DND-41 (cell line): Measurements from ENCODE around the gene MAML3.

Source experiments
- ATAC-seq: fragments of 200-7000 bp; cut with Tn5 transposase; 3 replicates; pipeline ENCODE4 v1.9.1; 2021; ENCODE audit warnings: low read depth; ENCODE audit not compliant: insufficient read depth
- DNase-seq: peaks from one replicate; pipeline ENCODE4 v3.0.0-alpha.2; 2020
- H2AFZ ChIP-seq: 2 replicates; pipeline ENCODE4 v1.6.0; 2012; ENCODE audit warnings: low read depth, low read length
- H3K27ac ChIP-seq: 2 replicates; pipeline ENCODE4 v1.5.1; 2012; ENCODE audit warnings: low read length, inconsistent platforms
- H3K27me3 ChIP-seq: fragments of 200-600 bp; sonication (generic); 2 replicates; pipeline ENCODE4 v1.6.0; 2012; ENCODE audit warnings: low read length, mild to moderate bottlenecking, inconsistent platforms; ENCODE audit not compliant: insufficient read depth, poor library complexity
- H3K36me3 ChIP-seq: 2 replicates; pipeline ENCODE4 v1.5.1; 2012; ENCODE audit warnings: low read length, inconsistent platforms; ENCODE audit not compliant: insufficient read depth
- H3K4me1 ChIP-seq: 2 replicates; pipeline ENCODE4 v1.5.1; 2012; ENCODE audit warnings: mild to moderate bottlenecking, low read length; ENCODE audit not compliant: insufficient read depth
- H3K4me2 ChIP-seq: 2 replicates; pipeline ENCODE4 v1.6.0; 2012; ENCODE audit warnings: mild to moderate bottlenecking, moderate library complexity, low read length, inconsistent platforms; ENCODE audit not compliant: insufficient read depth
- H3K4me3 ChIP-seq, 2 experiments: fragments of 200-600 bp in 1 of 2; shearing (Covaris generic) in 1 of 2; 2 replicates each; pipeline ENCODE4 v1.5.1; 2012 to 2016; ENCODE audit warnings: inconsistent platforms in 2 of 2, low read length in 2 of 2, mild to moderate bottlenecking in 2 of 2, low read depth in 1 of 2, moderate library complexity in 1 of 2
- H3K79me2 ChIP-seq: 2 replicates; pipeline ENCODE4 v1.6.0; 2012; ENCODE audit warnings: low read length, inconsistent platforms; ENCODE audit not compliant: insufficient read depth
- H3K9ac ChIP-seq: 2 replicates; pipeline ENCODE4 v1.6.0; 2012; ENCODE audit warnings: low read depth, mild to moderate bottlenecking, inconsistent platforms, low read length, moderate library complexity
- H3K9me3 ChIP-seq: 2 replicates; pipeline ENCODE4 v1.5.1; 2012; ENCODE audit warnings: low read length, moderate library complexity, mild to moderate bottlenecking, inconsistent platforms; ENCODE audit not compliant: insufficient read depth, severe bottlenecking
- H4K20me1 ChIP-seq: 2 replicates; pipeline ENCODE4 v1.6.0; 2012; ENCODE audit warnings: low read length; ENCODE audit not compliant: insufficient read depth
- EZH2 ChIP-seq: IDR thresholded peaks from 3 replicates; pipeline ENCODE4 v1.6.1; 2012; ENCODE audit warnings: borderline replicate concordance, low read depth, mild to moderate bottlenecking, moderate library complexity, low read length, inconsistent platforms; ENCODE audit not compliant: severe bottlenecking
- TF ChIP-seq, protein P1 (sequence below): IDR thresholded peaks from 2 replicates; pipeline ENCODE4 v1.5.1; 2012; ENCODE audit warnings: borderline replicate concordance, low read length, moderate library complexity, mild to moderate bottlenecking; ENCODE audit not compliant: poor library complexity, severe bottlenecking; ENCODE audit errors: extremely low read depth

The MAML3 gene

GRCh38 chr4:139898293-139898692, 255.7 kb downstream of the MAML3 start:
- no peak overlapping the region for H3K9ac ChIP-seq
- H3K4me3 ChIP-seq: no peak overlapping the region
- no peak overlapping the region for H3K4me2 ChIP-seq
- H3K27ac ChIP-seq: no peak overlapping the region
- H3K9me3 ChIP-seq: no peaks in the 10 kb centered on the region
- DNase-seq (no peak), ATAC-seq (no peak)
- no peaks in the 10 kb centered on the region for H3K36me3 ChIP-seq
- H3K79me2 ChIP-seq: no peaks in the 10 kb centered on the region
- H2AFZ ChIP-seq: no peak overlapping the region
- H4K20me1 ChIP-seq: no peaks in the 10 kb centered on the region
- no peaks in the 10 kb centered on the region for H3K27me3 ChIP-seq
- TF ChIP-seq, protein P1, sequence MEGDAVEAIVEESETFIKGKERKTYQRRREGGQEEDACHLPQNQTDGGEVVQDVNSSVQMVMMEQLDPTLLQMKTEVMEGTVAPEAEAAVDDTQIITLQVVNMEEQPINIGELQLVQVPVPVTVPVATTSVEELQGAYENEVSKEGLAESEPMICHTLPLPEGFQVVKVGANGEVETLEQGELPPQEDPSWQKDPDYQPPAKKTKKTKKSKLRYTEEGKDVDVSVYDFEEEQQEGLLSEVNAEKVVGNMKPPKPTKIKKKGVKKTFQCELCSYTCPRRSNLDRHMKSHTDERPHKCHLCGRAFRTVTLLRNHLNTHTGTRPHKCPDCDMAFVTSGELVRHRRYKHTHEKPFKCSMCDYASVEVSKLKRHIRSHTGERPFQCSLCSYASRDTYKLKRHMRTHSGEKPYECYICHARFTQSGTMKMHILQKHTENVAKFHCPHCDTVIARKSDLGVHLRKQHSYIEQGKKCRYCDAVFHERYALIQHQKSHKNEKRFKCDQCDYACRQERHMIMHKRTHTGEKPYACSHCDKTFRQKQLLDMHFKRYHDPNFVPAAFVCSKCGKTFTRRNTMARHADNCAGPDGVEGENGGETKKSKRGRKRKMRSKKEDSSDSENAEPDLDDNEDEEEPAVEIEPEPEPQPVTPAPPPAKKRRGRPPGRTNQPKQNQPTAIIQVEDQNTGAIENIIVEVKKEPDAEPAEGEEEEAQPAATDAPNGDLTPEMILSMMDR: no peak
- no peak for TF ChIP-seq EZH2
- H3K4me1 ChIP-seq: peaks cover 29% of the 10 kb centered on the region

DNA sequence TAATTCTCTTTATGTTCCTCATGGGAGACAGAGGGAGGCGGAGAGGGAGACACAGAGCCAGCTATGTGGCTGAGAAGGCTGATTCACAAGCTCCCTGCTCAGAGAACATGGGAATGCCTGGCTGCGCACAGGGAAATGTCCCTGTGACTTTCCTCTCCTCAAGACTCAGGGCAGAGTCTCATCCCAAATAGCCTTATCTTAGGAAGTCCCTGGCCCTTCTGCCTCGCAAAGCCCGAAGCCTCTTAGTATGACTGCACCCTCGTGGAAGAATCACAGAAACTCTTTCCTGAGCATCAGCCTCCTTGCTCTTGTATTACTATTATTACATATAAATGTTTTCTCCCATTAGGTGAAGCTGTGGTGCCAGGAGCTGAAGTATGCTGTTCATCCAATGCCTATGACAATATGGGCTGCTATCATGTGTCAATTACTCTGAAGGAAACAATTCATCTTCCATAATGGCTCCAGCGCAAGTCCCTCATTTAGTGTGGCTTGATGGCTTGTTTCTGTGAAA, 257.8 kb downstream of the MAML3 start:
- no peak overlapping the region for H3K4me2 ChIP-seq
- H3K36me3 ChIP-seq: no peaks in the 10 kb centered on the region
- no peak overlapping the region for H2AFZ ChIP-seq
- no peak overlapping the region for H3K9ac ChIP-seq
- ATAC-seq: no peak
- no peak for DNase-seq
- TF ChIP-seq, protein P1: no peak
- TF ChIP-seq EZH2: no peak
- no peaks in the 10 kb centered on the region for H4K20me1 ChIP-seq
- no peaks in the 10 kb centered on the region for H3K9me3 ChIP-seq
- H3K27ac ChIP-seq: no peak overlapping the region
- no peaks in the 10 kb centered on the region for H3K79me2 ChIP-seq
- no peak overlapping the region for H3K4me3 ChIP-seq
- H3K4me1 ChIP-seq: peaks cover 7% of the 10 kb centered on the region
- H3K27me3 ChIP-seq: no peaks in the 10 kb centered on the region

DNA sequence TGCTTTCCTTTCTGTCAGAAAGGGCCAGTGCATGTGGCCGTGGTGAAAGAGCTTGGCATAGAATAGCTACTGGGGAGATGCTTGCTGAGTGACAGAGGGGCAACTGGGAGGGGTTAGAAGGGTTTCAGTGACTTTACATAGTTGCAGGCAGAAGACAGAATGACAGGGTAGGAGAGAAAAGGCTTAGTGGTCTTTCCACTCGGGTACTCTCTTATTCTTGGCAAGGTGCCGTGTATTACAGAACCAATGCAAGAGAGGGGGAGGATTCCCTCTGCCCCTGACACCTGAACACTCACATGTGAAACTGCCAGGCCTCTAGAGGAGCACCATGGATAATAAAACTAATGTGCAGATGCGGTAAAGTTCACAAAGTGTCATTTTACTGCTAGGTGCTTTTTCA, 260.2 kb downstream of the MAML3 start:
- TF ChIP-seq EZH2: no peak
- TF ChIP-seq, protein P1: no peak
- Histone ChIP-seq H4K20me1 (no peaks in the 10 kb centered on the region), H3K36me3 (no peaks in the 10 kb centered on the region), H2AFZ (no peak overlapping the region), H3K9ac (no peak overlapping the region), H3K9me3 (no peaks in the 10 kb centered on the region), H3K4me2 (no peak overlapping the region), H3K27me3 (no peaks in the 10 kb centered on the region), H3K4me3 (no peak overlapping the region), H3K79me2 (no peaks in the 10 kb centered on the region), H3K4me1 (no peaks in the 10 kb centered on the region; the same call in 1 of the 2 replicates), H3K27ac (no peak overlapping the region)
- DNase-seq (no peak), ATAC-seq (no peak)
